Thyroid gland (tissue), 4 donors: ENCODE measurements around the gene USP33.

Experiments used
- POLR2A ChIP-seq, 2 donors: fragments of 450-650 bp; IDR thresholded peaks; one replicate each; pipeline ENCODE4 v1.6.1; 2017; ENCODE audit warnings: antibody characterized with exemption in 2 of 2, mild to moderate bottlenecking in 2 of 2, moderate library complexity in 1 of 2
- TF ChIP-seq, protein P1 (sequence below), 6 experiments: fragments of 200-600 bp in 3 of 6; fragments of 450-650 bp in 3 of 6; sonication (generic) in 3 of 6; IDR thresholded peaks; one replicate each; pipeline ENCODE4 v1.5.1; 2016 to 2019; ENCODE audit warnings: antibody characterized with exemption in 6 of 6, mild to moderate bottlenecking in 2 of 6, inconsistent platforms in 1 of 6, moderate library complexity in 1 of 6

DNA sequence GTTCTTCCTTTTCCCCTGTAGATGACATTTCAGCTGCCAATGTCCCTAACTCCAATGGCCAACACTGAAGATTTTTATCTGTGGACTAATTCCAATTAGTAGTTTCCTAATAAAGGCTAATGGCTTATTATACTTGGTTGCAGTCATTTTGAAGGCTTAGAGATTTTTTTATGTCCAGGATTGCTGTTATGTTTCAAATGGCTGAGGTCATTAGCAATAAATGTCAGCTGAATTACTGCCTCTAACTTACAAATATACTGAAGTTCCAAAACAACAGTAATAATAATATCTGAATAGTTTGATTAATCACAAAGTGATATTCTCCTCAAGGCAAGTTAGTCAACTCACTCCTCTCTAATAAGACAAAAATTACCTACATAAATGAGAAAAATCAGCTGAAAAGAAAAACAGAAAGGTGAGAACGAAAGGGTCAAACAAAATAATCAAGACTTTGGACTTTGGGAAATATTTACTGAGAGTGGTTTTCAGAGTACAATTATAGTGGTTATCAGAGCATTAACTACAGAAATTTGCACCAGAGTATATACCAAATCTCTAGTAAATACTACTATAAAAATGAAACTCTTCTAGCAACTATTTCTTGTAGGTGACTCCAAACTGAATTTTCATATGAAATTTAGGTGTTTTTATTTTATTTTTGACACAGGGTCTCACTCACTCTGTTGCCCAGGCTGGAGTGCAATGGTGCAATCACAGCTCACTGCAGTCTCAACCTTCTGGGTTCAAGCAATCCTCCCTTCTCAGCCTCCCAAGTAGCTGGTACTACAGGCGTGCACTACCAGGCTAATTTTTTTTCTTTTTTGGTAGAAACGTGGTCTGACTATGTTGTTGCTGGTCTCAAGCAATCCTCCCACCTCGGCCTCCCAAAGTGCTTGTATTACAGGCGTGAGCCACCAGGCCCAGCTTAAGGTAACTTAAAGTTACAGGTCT, 80.7 kb downstream of the USP33 start:
- TF ChIP-seq, protein P1, sequence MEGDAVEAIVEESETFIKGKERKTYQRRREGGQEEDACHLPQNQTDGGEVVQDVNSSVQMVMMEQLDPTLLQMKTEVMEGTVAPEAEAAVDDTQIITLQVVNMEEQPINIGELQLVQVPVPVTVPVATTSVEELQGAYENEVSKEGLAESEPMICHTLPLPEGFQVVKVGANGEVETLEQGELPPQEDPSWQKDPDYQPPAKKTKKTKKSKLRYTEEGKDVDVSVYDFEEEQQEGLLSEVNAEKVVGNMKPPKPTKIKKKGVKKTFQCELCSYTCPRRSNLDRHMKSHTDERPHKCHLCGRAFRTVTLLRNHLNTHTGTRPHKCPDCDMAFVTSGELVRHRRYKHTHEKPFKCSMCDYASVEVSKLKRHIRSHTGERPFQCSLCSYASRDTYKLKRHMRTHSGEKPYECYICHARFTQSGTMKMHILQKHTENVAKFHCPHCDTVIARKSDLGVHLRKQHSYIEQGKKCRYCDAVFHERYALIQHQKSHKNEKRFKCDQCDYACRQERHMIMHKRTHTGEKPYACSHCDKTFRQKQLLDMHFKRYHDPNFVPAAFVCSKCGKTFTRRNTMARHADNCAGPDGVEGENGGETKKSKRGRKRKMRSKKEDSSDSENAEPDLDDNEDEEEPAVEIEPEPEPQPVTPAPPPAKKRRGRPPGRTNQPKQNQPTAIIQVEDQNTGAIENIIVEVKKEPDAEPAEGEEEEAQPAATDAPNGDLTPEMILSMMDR (IDR thresholded peaks at IDR 0.05) = no peak
- TF ChIP-seq POLR2A (IDR thresholded peaks at IDR 0.05) = no peak
